H9 (cell line): Measurements from ENCODE around the gene ARPC1B. TPM values are rescaled to one million over a fixed set of nuclear protein-coding genes. Genes with fewer than 3 reads are reported as not detected.

ENCODE experiments used
- DNase-seq: peaks from one replicate; pipeline ENCODE4 v3.0.0-alpha.2; 2017
- H2AFZ ChIP-seq: one replicate; pipeline ENCODE4 v1.6.1; 2013; ENCODE audit warnings: mild to moderate bottlenecking, low read length, control low read depth, moderate library complexity
- H2AK5ac ChIP-seq: 2 replicates; pipeline ENCODE4 v1.6.1; 2013; ENCODE audit warnings: low read length, control low read depth, mixed read lengths; ENCODE audit not compliant: insufficient read length
- H2BK120ac ChIP-seq: one replicate; pipeline ENCODE4 v1.6.1; 2013; ENCODE audit warnings: low read depth, mild to moderate bottlenecking, low read length, control low read depth, inconsistent platforms; ENCODE audit not compliant: poor library complexity, severe bottlenecking
- H2BK12ac ChIP-seq: 2 replicates; pipeline ENCODE4 v1.6.1; 2013; ENCODE audit warnings: low read length, control low read depth, mixed read lengths, low read depth; ENCODE audit not compliant: insufficient read length
- H2BK15ac ChIP-seq: 2 replicates; pipeline ENCODE4 v1.6.1; 2013; ENCODE audit warnings: low read depth, low read length, control low read depth
- H2BK20ac ChIP-seq: one replicate; pipeline ENCODE4 v1.6.1; 2013; ENCODE audit warnings: low read depth, mild to moderate bottlenecking, low read length, control low read depth, inconsistent platforms; ENCODE audit not compliant: poor library complexity, severe bottlenecking
- H2BK5ac ChIP-seq: 2 replicates; pipeline ENCODE4 v1.6.1; 2013; ENCODE audit warnings: low read length, control low read depth, mixed read lengths; ENCODE audit not compliant: insufficient read length
- H3K14ac ChIP-seq: 2 replicates; pipeline ENCODE4 v1.6.1; 2013; ENCODE audit warnings: low read length, control low read depth; ENCODE audit not compliant: insufficient read depth
- H3K18ac ChIP-seq: 2 replicates; pipeline ENCODE4 v1.6.1; 2013; ENCODE audit warnings: low read depth, mild to moderate bottlenecking, mixed read lengths, low read length, control low read depth; ENCODE audit not compliant: insufficient read length
- H3K23ac ChIP-seq: 2 replicates; pipeline ENCODE4 v1.6.1; 2013; ENCODE audit warnings: low read length, control low read depth, mixed read lengths, low read depth; ENCODE audit not compliant: insufficient read length
- H3K23me2 ChIP-seq: 2 replicates; pipeline ENCODE4 v1.6.1; 2013; ENCODE audit warnings: low read depth, mild to moderate bottlenecking, mixed read lengths, low read length, control low read depth; ENCODE audit not compliant: insufficient read length, poor library complexity, severe bottlenecking
- H3K27ac ChIP-seq: 2 replicates; pipeline ENCODE4 v1.5.1; 2013; ENCODE audit warnings: low read length, control low read depth, mixed read lengths, low read depth; ENCODE audit not compliant: insufficient read length
- H3K27me3 ChIP-seq: 2 replicates; pipeline ENCODE4 v1.6.1; 2013; ENCODE audit warnings: low read length, control low read depth, inconsistent platforms; ENCODE audit not compliant: insufficient read depth
- H3K4ac ChIP-seq: 2 replicates; pipeline ENCODE4 v1.6.1; 2013; ENCODE audit warnings: low read depth, mild to moderate bottlenecking, control low read depth, inconsistent platforms, low read length, moderate library complexity
- H3K4me1 ChIP-seq: 2 replicates; pipeline ENCODE4 v1.6.1; 2013; ENCODE audit warnings: low read length, control low read depth, inconsistent platforms; ENCODE audit not compliant: insufficient read depth
- H3K4me2 ChIP-seq: 2 replicates; pipeline ENCODE4 v1.6.1; 2013; ENCODE audit warnings: low read length, control low read depth, mixed read lengths; ENCODE audit not compliant: insufficient read length, insufficient read depth
- H3K56ac ChIP-seq: 2 replicates; pipeline ENCODE4 v1.6.1; 2013; ENCODE audit warnings: low read depth, mild to moderate bottlenecking, mixed read lengths, low read length, control low read depth; ENCODE audit not compliant: insufficient read length
- H3K79me1 ChIP-seq: 2 replicates; pipeline ENCODE4 v1.6.1; 2013; ENCODE audit warnings: low read depth, mild to moderate bottlenecking, moderate library complexity, low read length, control low read depth, inconsistent platforms; ENCODE audit not compliant: insufficient read depth, poor library complexity, severe bottlenecking
- H3K79me2 ChIP-seq: 2 replicates; pipeline ENCODE4 v1.6.1; 2013; ENCODE audit warnings: low read length, control low read depth, inconsistent platforms; ENCODE audit not compliant: insufficient read depth
- H3K9ac ChIP-seq: 2 replicates; pipeline ENCODE4 v1.6.1; 2013; ENCODE audit warnings: low read length, control low read depth, mixed read lengths; ENCODE audit not compliant: insufficient read length; ENCODE audit errors: extremely low read depth
- H3K9me3 ChIP-seq: one replicate; pipeline ENCODE4 v1.6.1; 2013; ENCODE audit warnings: low read depth, low read length, inconsistent platforms; ENCODE audit not compliant: control insufficient read depth
- H3T11ph ChIP-seq: one replicate; pipeline ENCODE4 v1.6.1; 2013; ENCODE audit warnings: mild to moderate bottlenecking, low read length, control low read depth, inconsistent platforms
- H4K20me1 ChIP-seq: one replicate; pipeline ENCODE4 v1.6.1; 2013; ENCODE audit not compliant: control insufficient read depth, insufficient read length, insufficient read depth
- H4K5ac ChIP-seq: 2 replicates; pipeline ENCODE4 v1.6.1; 2013; ENCODE audit warnings: low read depth, mild to moderate bottlenecking, mixed read lengths, low read length, control low read depth; ENCODE audit not compliant: insufficient read length
- H4K8ac ChIP-seq: replicated peaks from 2 replicates; pipeline ENCODE4 v1.6.1; 2013; ENCODE audit warnings: low read length, control low read depth, mixed read lengths, low read depth; ENCODE audit not compliant: insufficient read length
- H4K91ac ChIP-seq: 2 replicates; pipeline ENCODE4 v1.6.1; 2013; ENCODE audit warnings: low read depth, mild to moderate bottlenecking, moderate library complexity, mixed read lengths, low read length, control low read depth; ENCODE audit not compliant: insufficient read length
- H3K27ac Mint-ChIP-seq, 3 experiments: 2 replicates in 2 of 3; 3 replicates in 1 of 3; pipeline ENCODE4 v1.8.0; 2020 to 2021; ENCODE audit warnings: mixed read lengths in 3 of 3, mild to moderate bottlenecking in 1 of 3, moderate library complexity in 1 of 3
- H3K27me3 Mint-ChIP-seq: 2 replicates; pipeline ENCODE4 v1.8.0; 2021; ENCODE audit warnings: low read depth, mild to moderate bottlenecking, moderate library complexity, mixed read lengths
- H3K36me3 Mint-ChIP-seq, 3 experiments: 2 replicates in 2 of 3; 3 replicates in 1 of 3; pipeline ENCODE4 v1.8.0; 2020 to 2021; ENCODE audit warnings: low read depth in 3 of 3, mixed read lengths in 3 of 3; ENCODE audit not compliant: insufficient read depth in 1 of 3
- H3K4me1 Mint-ChIP-seq, 2 experiments: 2 replicates each; pipeline ENCODE4 v1.8.0; 2020; ENCODE audit warnings: mixed read lengths in 2 of 2
- H3K4me3 Mint-ChIP-seq, 2 experiments: 2 replicates in 1 of 2; 3 replicates in 1 of 2; pipeline ENCODE4 v1.8.0; 2020 to 2021; ENCODE audit warnings: mild to moderate bottlenecking in 2 of 2, mixed read lengths in 2 of 2, moderate library complexity in 1 of 2
- H3K9me3 Mint-ChIP-seq, 2 experiments: 2 replicates in 1 of 2; 3 replicates in 1 of 2; pipeline ENCODE4 v1.8.0; 2020; ENCODE audit warnings: mild to moderate bottlenecking in 2 of 2, mixed read lengths in 2 of 2, moderate library complexity in 1 of 2
- WGBS: extraction: QIAGEN DNeasy Blood & Tissue Kit; methylation state at CpG from one replicate; pipeline ENCODE4 v1.1.7; 2013; ENCODE audit warnings: missing lambda C conversion rate, low lambda C conversion rate, mixed read lengths; ENCODE audit not compliant: insufficient read length; ENCODE audit errors: extremely low coverage; 5-methylcytosine and 5-hydroxymethylcytosine counted together
- total RNA-seq: library from RNA; stranded (reverse); gene quantifications from 2 replicates; pipeline ENCODE4 v1.2.1, GENCODE V29; 2021
- TF ChIP-seq, protein P1 (sequence below): fragments of 200-600 bp; sonication (generic); conservative IDR thresholded peaks from 3 replicates; pipeline ENCODE4 v1.8.0; 2021; ENCODE audit warnings: antibody characterized with exemption, mild to moderate bottlenecking

The ARPC1B gene
- total RNA-seq, 1 experiment from 2014 or later, result 56.3 TPM

DNA sequence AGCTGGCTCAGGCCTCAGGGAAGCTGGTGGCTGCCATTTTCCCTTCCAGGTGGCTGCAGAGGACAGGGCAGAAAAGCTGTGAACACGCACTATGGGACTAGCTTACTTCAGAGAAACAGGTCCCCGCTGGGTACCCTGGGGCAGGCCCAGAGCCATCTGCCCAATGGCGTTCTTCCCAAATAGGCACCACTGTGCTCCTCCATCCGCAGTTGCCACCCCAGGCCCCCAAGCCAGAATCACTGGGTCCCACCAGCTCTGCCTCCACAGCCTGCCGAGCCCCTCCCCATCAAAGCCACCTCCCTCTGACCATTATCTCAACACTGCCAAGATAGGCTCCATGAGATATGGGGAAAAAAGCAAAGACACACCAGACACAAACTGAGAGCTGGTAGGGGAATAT, 45.7 kb downstream of the ARPC1B start:
- H3K79me1 ChIP-seq, result no peaks in the 10 kb centered on the region
- H4K20me1 ChIP-seq, result peaks cover 3% of the 10 kb centered on the region
- Mint-ChIP-seq H3K9me3 (0 out of 5 replicates have a peak, but pooled peaks cover 0 to under 1% of the 10 kb centered on the region in 2 experiments), H3K36me3 (peaks cover 50 to 90% (median 84%) of the 10 kb centered on the region in 3 experiments; a peak in 6 of 7 replicates), H3K27me3 (no peaks in the 10 kb centered on the region), H3K27ac (0 out of 7 replicates have a peak overlapping the region, but pooled peaks of 2 of the 3 experiments have one; percentile 24 to 74), H3K4me1 (peaks cover 8% of the 10 kb centered on the region in 2 experiments), H3K4me3 (no peak overlapping the region; a peak in 1 of 5 replicates)
- H3K4me2 ChIP-seq, result no peak overlapping the region
- no peak overlapping the region for H3K23ac ChIP-seq
- H2AK5ac ChIP-seq, result no peak overlapping the region
- no peak for DNase-seq
- no peak overlapping the region for H3K56ac ChIP-seq
- H3T11ph ChIP-seq, result no peak overlapping the region
- H4K5ac ChIP-seq, result no peak overlapping the region
- H3K27ac ChIP-seq, result no peak overlapping the region
- H3K14ac ChIP-seq, result no peak overlapping the region
- H3K27me3 ChIP-seq, result no peaks in the 10 kb centered on the region
- TF ChIP-seq, protein P1, sequence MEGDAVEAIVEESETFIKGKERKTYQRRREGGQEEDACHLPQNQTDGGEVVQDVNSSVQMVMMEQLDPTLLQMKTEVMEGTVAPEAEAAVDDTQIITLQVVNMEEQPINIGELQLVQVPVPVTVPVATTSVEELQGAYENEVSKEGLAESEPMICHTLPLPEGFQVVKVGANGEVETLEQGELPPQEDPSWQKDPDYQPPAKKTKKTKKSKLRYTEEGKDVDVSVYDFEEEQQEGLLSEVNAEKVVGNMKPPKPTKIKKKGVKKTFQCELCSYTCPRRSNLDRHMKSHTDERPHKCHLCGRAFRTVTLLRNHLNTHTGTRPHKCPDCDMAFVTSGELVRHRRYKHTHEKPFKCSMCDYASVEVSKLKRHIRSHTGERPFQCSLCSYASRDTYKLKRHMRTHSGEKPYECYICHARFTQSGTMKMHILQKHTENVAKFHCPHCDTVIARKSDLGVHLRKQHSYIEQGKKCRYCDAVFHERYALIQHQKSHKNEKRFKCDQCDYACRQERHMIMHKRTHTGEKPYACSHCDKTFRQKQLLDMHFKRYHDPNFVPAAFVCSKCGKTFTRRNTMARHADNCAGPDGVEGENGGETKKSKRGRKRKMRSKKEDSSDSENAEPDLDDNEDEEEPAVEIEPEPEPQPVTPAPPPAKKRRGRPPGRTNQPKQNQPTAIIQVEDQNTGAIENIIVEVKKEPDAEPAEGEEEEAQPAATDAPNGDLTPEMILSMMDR, result no peak
- no peak overlapping the region for H2BK5ac ChIP-seq
- H3K4me1 ChIP-seq, result no peaks in the 10 kb centered on the region
- H3K9me3 ChIP-seq, result no peaks in the 10 kb centered on the region
- no CpG with 5 or more reads among the region's 5 CpGs for WGBS
- no peak overlapping the region for H3K9ac ChIP-seq
- H3K18ac ChIP-seq, result no peak overlapping the region
- no peak overlapping the region for H2BK120ac ChIP-seq
- H3K23me2 ChIP-seq, result no peaks in the 10 kb centered on the region
- H3K4ac ChIP-seq, result no peak overlapping the region
- H2BK12ac ChIP-seq, result no peak overlapping the region
- H3K79me2 ChIP-seq, result no peaks in the 10 kb centered on the region
- H2BK20ac ChIP-seq, result no peak overlapping the region
- no peak overlapping the region for H2BK15ac ChIP-seq
- H2AFZ ChIP-seq, result no peak overlapping the region
- H4K8ac ChIP-seq, result no peak overlapping the region
- H4K91ac ChIP-seq, result no peak overlapping the region
